ENCODE data around the gene ACVR2B.
"Not testable (repeated sequence)": the region's sequence is repeated elsewhere in the genome, so short reads cannot be mapped to it uniquely, and the experiment has no call there.

The ACVR2B gene

DNA sequence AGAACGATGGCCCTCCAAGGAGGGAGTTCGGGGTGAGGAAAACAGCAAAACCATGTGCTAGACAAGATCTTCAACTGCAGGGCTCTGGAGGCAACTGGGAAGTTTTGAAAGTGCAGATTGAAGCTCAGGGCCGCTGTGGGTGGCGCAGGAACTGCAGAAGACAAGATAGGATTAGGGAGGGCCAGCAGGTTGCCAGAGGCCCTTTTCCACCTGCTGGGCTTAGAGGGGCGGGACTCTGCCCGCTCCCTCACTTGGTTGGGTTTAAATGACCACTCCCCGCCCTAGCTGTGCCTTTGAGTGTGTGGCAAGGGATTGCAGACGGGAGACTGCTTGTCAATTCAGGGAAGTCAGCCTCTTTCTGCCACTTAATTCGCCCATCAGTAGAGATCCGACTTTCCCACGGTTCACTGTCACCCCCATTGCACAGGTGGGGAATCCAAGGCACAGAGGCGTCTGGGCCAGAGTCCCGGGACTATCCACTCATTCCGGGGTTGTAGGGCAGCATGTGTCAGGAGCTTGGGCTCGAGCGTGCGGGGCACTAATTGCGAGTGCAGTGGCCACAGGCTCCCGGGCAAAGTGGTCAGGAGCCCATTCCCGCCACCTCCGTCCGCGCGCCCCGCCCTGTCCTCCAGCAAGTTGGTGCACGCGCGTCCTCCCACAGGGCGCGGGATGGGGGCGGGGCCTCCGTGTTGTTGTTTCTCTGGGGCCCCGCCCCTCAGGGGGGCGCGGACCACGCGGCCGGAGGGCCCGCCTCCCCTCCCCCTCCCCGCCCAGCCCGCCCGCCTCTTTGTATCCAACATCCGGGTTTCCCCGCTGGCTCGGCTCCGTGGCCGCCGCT is at the start of gene ACVR2B:
Gene ACVR2B (plus strand): TSS at position 816 of the 838 bp plus-strand sequence. CDS start 433 bp downstream, outside the sequence.
- peak; percentile 91 for DNase-seq (ENCODE audit: low spot score)

DNA sequence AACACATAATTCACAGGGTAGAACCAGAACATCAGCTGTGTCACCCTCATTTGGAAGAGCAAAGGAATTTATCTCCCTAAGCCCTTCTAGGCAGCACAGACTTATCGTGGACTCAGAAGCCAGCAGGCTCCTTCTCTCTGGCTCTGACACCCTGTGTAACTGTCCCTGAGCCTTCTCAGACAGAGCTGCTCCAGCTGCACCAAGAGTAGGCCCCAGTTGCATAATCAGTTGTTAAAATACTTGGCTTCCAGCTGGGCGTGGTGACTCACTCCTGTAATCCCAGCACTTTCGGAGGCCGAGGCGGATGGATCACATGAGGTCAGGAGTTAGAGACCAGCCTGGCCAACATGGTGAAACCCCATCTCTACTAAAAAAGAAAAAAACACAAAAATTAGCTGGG is 49.4 kb upstream of the ACVR2B start:
- no peak for DNase-seq (ENCODE audit: low spot score)

DNA sequence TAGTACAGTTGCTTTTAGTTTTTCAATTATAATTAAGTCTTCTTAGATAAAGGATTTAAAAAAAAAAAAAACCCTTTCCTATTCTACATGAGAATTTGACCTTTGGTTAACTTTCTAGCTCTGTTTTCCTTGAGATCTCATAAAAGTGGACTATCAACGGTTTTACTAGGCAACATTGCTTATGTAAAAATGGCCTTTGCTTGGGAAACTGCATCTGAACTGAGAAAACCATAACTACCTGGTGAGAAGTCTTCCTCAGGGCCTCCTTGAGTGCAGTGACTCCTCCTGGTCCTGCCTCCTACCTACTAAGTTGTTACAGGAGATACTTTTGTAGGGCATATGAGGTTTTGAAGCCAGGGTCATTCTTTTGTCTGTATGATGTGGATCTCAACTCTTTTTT is 42.1 kb upstream of the ACVR2B start:
- no peak for DNase-seq (ENCODE audit: low spot score)

DNA sequence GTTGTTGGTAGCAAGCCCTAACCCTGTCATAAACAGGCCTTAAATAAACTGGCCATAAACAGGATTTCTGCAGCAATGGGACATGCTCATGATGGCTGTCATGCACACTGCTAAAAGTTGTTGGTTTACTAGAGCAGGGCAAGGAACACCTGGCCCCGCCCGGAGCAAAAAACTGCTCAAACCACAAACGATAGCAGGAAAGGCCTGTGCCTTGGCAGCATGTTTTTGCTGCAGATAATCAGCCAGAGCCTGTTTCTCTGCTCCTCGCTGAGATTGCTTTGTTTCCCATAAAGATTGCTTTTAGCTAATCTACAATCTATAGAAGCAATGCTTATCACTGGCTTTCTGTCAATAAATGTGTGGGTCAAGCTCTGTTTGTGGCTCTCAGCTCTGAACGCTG is 32.9 kb upstream of the ACVR2B start:
- not testable (repeated sequence) for DNase-seq (ENCODE audit: low spot score)

DNA sequence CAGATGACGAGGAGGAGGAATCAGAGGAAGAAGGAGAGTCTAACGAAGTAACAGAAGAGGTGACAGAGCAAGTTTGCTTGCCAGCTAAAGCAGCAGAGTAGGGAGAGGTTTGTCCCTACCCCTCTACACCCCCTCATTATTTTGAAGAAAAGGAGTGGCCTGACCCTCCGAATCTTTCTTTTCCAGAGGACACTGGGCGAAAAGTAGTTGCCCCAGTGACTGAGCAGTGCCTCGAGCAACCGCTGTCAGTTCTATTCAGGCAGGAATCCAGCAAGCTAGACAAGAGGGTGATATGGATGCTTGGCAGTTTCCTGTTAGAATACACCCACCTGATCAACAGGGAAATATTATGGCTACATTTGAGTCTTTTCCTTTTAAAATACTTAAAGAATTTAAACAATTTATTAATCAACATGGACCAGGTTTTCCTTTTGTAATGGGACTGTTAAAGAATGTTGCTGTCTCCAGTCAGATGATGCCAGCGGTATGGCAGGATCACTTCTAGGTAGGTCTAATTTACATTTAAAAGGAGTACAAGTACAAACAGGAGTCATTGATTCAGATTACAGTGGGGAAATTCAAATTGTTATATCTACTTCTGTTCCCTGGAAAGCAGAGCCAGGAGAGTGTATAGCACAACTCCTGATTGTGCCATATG is 31.9 kb upstream of the ACVR2B start:
- no peak for DNase-seq (ENCODE audit: low spot score)

DNA sequence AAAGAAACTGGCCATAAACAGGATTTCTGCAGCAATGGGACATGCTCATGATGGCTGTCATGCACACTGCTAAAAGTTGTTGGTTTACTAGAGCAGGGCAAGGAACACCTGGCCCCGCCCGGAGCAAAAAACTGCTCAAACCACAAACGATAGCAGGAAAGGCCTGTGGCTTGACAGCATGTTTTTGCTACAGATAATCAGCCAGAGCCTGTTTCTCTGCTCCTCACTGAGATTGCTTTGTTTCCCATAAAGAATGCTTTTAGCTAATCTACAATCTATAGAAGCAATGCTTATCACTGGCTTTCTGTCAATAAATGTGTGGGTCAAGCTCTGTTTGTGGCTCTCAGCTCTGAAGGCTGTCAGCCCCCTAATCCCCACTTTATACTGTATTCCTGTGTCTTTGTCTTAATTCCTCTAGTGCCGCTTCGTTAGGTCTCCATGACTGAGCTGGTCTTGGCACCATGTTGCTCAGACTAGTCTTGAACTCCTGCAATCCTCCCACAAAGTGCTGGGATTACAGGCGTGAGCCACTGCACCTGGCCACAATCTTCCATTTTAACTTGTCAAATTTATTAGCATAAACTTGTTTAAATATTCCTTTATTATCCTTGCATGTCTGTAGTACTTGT is 26.8 kb upstream of the ACVR2B start:
- not testable (repeated sequence) for DNase-seq (ENCODE audit: low spot score)

DNA sequence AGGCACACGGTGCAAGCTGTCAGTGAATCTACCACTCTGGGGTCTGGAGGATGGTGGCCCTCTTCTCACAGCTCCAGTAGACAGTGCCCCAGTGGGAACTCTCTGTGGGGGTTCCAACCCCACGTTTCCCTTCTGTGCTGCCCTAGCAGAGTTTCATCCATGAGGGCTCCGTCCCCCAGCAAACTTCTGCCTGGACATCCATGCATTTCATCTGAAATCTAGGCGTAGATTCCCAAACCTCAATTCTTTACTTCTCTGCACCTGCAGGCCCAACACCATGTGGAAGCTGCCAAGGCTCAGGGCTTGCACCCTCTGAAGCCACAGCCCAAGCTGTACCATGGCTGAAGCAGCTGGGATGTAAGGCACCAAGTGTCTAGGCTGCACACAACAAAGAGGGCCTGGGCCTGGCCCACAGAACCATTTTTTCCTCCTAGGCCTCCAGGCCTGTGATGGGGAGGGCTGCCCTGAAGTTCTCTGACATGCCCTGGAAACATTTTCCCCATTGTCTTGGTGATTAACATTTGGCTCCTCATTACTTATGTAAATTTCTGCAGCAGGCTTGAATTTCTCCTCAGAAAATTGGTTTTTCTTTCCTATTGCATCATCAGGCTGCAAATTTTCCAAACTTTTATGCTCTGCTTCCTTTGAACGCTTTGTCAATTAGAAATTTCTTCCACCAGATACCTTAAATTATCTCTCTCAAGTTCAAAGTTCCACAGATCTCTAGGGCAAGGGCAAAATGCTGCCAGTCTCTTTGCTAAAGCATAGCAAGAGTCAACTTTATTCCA is 20.6 kb upstream of the ACVR2B start:
- not testable (repeated sequence) for DNase-seq (ENCODE audit: low spot score)

DNA sequence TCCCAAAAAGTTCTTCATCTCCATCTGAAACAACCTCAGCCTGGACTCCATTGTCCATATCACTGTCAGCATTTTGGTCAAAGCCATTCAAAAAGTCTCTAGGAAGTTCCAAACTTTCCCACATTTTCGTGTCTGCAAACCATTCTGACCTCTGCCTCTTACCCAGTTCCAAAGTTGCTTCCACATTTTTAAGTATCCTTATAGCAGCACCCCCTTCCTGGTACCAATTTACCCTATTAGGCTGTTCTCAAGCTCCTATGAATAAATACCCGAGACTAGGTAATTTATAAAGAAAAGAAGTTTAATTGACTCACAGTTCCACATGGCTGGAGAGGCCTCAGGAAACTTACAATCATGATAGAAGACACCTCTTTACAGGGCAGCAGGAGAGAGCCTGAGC is 20.0 kb upstream of the ACVR2B start:
- DNase-seq (ENCODE audit: low spot score), result not testable (repeated sequence)

DNA sequence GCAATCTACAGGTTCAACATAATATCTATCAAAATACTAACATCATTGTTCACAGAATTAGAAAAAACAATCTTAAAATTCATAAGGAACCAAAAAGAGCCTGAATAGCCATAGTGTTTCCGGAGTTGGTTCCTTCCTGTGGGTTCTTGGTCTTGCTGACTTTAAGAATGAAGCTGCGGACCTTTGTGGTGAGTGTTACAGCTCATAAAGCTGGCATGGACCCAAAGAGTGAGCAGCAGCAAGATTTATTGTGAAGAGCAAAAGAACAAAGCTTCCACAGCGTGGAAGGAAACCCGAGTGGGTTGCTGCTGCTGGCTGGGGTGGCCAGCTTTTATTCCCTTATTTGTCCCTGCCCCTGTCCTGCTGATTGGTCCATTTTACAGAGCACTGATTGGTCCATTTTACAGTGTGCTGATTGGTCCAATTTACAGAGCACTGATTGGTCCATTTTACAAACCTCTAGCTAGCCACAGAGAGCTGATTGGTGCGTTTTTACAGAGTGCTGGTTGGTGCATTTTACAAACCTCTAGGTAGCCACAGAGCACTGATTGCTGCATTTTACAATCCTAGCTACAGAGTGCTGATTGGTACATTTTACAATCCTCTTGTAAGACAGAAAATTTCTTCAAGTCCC is 15.1 kb upstream of the ACVR2B start:
- DNase-seq (ENCODE audit: low spot score), result not testable (repeated sequence)

DNA sequence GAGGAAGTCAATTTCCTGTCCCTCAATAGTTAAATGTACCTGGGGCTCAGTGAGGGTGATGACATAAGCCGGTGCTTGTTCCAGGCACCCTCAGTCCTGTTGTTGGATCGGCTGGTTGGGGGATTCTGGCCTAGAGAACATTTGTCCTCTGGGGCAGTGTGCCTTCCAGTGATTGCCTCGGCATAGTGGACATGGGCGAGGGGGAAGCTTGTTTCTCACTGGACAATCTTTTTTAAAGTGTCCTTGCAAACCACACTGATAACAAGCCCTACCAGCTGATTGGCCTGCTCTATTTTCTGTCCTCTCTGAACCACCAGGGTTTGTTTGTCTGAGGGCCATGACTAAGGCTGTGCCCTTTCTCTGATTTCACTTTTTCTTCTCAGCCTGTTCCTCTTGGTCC is 10.5 kb upstream of the ACVR2B start:
- DNase-seq (ENCODE audit: low spot score), result not testable (repeated sequence)

DNA sequence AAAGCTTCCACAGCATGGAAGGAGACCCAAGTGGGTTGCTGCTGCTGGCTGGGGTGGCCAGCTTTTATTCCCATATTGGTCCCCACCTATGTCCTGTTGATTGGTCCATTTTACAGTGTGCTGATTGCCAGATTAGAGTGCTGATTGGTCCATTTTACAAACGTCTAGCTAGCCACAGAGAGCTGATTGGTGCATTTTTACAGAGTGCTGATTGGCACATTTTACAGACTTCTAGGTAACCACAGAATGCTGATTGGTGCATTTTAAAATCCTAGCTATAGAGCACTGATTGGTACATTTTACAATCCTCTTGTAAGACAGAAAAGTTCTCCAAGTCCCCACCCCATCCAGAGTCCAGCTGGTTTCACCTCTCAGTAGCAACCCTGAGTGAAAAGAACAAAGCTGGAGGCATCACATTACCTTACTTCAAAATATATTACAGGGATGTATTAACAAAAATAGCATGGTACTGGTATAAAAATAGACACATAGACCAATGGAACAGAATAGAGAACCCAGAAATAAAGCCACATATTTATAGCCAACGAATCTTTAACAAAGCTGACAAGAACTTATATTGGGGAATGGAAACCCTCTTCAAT is 7.5 kb upstream of the ACVR2B start:
- no peak for DNase-seq (ENCODE audit: low spot score)

DNA sequence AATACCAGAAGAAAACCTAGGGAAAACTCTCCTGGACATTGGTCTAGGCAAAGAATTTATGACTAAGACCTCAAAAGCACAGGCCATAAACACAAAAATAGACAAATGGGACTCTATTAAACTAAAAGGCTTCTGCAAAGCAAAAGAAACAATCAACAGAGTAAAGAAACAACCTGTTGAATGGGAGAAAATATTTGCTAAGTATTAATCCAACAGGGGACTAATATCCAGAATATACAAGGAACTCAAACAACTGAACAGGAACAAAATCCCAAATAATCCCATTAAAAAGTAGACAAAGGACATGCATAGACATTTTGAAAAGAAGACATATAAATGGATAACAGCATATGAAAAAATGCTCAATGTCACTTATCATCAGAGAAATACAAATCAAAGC is 6.9 kb upstream of the ACVR2B start:
- no peak for DNase-seq (ENCODE audit: low spot score)

DNA sequence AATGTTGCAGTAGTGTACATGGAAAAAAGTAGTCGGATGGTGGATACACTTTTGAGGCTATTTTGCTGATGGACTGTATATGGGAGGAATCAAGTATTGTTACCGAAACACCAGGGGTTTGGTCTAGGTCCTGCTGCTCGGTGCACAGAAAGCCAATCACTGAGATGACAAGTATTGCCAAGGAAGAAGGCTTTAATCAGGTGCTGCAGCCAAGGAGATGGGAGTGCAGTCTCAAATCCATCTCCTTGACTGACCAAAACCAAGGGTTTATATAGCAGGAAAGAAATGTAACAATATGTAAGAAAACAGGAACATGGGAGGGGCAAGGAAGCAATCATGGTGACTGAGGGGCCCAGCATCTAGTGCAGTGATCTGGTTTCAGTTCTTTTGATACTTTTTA is 2.8 kb upstream of the ACVR2B start:
- no peak for DNase-seq (ENCODE audit: low spot score)

DNA sequence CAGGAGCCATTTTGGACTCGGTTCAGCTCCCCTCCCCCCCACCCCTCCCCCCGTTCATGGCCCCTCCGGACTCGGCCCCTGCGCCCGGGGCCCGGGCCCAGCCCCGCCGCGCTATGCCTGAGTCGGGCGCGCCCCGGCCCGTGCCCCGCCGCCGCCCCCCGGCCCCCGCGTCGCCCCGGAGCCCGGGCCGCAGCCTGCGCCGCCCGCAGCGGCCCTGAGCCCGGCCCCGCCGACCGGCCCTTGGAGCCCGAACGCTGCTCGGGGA is 155 bp downstream of the ACVR2B start:
- no peak for DNase-seq (ENCODE audit: low spot score)

DNA sequence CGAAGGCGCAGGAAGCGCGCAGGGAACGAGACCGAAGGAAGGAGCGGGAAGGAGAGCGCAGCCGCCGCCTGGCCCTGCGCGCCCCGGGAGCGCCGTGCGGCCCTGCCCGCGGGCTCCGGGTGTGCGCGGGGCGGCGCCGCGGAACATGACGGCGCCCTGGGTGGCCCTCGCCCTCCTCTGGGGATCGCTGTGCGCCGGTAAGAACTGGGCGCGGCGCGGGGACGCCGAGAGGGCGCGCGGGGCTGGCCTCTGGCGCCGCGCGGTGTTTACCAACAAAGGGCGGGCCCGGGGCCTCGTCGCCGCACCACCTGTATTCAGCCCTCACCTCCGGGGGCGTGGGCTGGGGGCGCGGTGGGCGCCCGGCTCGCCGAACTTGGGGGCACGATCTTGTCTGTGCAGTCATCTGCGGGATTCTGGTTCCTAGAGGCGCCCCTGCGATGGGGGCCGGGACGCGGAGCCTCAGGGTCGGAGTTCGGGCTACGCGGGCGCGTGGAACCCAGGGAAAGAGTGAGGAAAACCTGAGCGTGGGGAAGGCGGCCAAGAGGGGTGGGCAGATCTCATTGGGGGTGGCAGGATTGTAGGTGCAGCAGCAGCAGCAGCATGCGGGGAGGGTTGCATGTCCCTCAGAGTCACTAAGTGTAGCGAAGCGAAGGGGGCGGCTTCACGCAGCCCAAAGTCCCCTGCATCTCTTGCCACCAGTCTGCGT is 641 bp downstream of the ACVR2B start:
- DNase-seq (ENCODE audit: low spot score), result no peak

DNA sequence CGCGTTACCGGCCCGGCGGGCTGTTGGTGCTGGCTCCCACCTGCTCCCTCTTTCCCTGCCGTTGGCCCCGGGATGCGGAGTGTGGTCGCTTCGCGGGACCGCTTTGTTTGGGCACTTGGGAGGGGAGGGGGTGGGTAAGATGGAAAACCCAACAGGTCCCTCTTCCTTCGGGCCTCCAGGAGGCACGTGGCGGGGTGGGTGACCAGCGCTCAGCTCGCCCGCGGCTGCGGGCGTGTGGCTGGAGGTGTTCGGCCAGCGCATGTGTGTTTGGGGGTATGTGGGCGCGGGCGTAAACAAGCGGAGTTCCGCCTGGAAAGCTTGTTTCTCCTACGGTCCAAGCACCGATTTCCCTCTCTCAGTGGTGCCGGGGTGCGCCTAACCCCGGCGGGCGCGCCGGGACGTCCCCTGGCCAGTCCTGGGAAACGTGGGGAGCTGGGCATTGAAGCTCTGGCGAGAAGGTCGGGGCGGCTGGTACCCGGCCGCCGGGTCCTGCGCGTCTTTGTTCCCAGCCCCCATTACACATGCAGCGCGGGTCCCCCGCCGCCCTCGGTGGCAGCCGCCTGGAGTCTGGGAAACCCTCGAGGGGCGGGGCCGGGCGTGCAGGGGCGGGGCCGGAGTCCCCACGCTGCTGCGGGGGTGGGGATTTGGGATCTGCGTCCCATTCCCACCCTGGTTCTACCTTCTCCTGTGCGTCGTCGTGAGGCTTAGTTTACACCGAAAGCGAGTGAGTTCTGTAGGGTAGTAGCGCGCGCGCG is 1.4 kb downstream of the ACVR2B start:
- DNase-seq (ENCODE audit: low spot score), result peak; percentile 58

DNA sequence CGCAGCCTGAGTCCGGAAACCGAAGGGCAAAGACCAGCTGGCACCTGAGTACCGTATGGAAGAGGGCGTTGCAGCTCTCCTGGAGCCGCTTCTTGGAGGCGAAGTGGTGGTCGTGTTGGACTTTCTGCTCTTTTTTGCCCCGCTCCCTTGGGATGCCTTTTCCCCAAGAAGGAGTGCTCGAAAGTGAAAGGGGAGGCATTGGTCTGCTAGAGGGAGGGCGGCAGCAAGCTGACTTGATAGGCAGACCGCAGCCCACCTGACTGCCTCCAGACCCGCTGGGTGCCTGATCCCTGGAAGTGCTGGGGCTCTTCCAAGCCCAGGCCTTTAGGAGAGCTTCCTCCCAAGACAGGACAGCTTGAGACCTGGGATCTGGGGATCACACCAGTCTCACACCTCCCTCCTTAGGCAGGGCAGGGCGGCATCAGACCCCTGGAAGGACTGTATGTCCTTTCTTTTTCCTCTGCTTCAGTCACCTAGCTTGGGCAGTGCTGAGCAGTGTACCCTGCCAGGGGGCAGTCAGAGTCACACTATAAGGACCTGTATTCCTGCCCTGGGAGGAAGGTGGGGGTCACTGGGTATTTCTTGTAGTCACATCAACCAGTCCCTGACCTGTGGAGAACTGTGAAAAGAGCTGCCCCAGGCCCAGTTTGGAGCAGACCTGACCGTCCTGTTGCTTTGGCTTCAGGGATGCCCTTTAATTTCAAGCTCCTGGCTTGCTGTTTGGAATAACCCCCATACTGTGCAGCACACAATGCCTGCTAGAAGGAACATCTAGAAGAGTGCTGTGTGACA is 2.1 kb downstream of the ACVR2B start:
- peak; percentile 32 for DNase-seq (ENCODE audit: low spot score)

DNA sequence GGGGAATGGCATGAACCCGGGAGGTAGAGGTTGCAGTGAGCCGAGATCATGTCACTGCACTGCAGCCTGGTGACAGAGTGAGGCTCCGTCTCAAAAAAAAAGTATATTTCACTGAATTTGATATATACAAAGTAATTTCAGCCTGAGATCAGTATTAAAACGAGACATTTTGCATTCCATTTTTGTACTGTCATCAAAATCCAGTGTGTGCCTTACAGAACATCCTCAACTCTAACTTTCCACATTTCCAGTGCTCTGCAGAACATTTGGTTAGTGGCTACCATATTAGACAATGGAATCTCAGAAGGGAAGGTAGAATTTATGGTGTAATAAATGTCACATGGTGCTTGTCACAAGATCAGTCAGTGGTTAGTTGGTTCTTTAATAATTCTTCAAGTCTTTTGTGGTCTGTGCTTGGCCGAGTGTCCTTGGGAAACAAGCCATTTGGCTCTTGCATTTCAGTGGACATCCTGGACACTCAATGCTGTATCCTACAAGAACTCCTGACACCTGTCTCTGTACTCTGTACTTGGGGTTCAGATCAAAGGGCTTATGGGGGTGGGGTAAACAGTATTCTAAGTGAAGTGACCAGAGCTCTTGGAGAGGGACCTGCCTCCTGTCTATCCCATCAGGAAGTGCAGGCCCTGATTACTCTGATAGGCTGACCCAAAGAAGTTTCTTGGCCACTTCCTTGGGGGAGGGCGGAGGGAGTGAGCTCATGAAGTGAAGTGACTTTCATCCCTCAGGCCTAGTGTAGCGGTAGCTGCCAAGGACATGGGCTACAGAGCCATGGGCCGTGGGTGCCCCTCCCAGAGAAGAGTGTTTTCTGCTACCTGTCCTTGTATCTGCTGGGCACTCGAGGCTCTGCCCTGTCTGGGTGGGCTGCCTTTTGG is 3.7 kb downstream of the ACVR2B start:
- no peak for DNase-seq (ENCODE audit: low spot score)
